Uterus (tissue), 2 donors: Measurements from ENCODE around the gene ZNF275.

Experiments used
- POLR2A ChIP-seq, 2 donors: fragments of 450-650 bp; IDR thresholded peaks; one replicate each; pipeline ENCODE4 v1.6.1; 2016; ENCODE audit warnings: antibody characterized with exemption in 2 of 2, mild to moderate bottlenecking in 1 of 2, moderate library complexity in 1 of 2
- TF ChIP-seq, protein P1 (sequence below), 4 experiments: fragments of 200-600 bp in 2 of 4; fragments of 450-650 bp in 2 of 4; sonication (generic) in 2 of 4; IDR thresholded peaks; one replicate each; pipeline ENCODE4 v1.5.1; 2016 to 2019; ENCODE audit warnings: antibody characterized with exemption in 4 of 4, mild to moderate bottlenecking in 2 of 4, moderate library complexity in 1 of 4

DNA sequence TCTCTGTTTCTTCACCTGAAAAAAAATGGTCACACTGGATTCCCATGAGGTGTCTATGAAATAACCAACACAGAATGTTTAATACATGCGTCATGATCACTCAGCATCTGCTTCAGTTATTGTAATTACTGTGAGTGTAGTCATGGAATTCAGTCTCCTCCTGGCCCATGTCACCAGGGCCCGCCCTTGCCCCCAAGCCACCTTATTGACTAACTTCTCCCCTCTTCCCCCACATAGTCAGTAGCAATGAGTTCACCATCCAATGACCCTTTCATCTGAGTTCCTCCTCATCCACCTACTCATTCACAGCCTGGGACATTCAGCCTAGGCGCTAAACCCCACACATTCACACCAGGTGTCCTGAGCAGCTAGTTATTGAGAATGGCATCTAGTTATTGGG, 28.0 kb upstream of the ZNF275 start:
- TF ChIP-seq, protein P1, sequence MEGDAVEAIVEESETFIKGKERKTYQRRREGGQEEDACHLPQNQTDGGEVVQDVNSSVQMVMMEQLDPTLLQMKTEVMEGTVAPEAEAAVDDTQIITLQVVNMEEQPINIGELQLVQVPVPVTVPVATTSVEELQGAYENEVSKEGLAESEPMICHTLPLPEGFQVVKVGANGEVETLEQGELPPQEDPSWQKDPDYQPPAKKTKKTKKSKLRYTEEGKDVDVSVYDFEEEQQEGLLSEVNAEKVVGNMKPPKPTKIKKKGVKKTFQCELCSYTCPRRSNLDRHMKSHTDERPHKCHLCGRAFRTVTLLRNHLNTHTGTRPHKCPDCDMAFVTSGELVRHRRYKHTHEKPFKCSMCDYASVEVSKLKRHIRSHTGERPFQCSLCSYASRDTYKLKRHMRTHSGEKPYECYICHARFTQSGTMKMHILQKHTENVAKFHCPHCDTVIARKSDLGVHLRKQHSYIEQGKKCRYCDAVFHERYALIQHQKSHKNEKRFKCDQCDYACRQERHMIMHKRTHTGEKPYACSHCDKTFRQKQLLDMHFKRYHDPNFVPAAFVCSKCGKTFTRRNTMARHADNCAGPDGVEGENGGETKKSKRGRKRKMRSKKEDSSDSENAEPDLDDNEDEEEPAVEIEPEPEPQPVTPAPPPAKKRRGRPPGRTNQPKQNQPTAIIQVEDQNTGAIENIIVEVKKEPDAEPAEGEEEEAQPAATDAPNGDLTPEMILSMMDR (IDR thresholded peaks at IDR 0.05): no peak
- no peak for TF ChIP-seq POLR2A (IDR thresholded peaks at IDR 0.05)
